ENCODE results near the gene PCNX2. TPM values are rescaled to one million over a fixed set of nuclear protein-coding genes. Genes with fewer than 3 reads are reported as not detected.

PCNX2 gene
- total and polyA plus RNA-seq, 2 donors (not counting 3 experiments of a cell fraction or from before 2014, with no cell fraction given): 6.6 to 11.0 TPM

DNA sequence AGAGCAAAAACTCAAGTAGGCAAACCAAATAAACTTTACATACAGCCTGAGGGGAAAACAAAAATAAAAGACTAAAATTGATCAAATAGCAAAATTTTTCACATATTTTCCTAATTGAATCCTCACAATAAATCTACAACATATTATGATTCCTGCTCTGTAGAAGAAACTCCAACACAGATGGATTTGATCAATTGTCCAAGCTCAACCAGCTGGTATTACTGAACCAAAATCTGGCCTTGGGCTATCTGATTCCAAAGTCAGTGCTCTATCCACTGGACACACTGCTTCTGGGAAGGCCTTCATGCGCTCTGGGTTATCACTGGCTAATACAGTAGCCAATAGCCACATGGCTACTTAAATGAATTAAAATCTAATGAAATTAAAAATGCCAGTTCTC is 39.3 kb downstream of the PCNX2 start:
- H3K9ac ChIP-seq (replicated peaks; ENCODE audit: extremely low read depth, insufficient read depth, low read length): no peak overlapping the region
- POLR2A ChIA-PET: no interaction called here
- no peak for FAIRE-seq

DNA sequence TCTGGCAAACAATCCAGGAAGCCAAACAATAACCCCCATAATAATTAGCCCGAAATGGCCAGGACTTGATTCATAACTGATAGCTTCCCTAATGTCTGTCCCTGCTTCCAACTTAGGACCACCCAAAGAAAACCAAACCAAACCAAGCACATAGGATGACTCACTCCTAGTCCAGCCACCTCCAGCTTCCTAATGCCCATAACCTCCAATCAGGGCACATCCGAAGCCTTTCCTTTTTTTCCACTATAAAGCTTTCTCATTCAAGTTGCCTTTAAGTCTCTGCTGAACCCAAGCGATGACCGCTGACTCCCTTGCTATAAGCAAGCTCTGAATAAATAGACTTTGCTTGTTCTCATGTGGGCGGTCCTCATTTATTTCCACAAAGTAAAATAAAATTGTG is 40.4 kb downstream of the PCNX2 start:
- Histone ChIP-seq H3K4me3 (replicated peaks in 1 of 3; ENCODE audit: insufficient read depth in 1 of 3, low read depth in 1 of 3, low read length in 3 of 3) (no peak overlapping the region), H3K36me3 (ENCODE audit: control insufficient read depth in 2 of 2, extremely low read depth in 1 of 2, insufficient read depth in 2 of 2, low read length in 2 of 2) (peaks cover 2 to 3% of the 10 kb centered on the region in 2 experiments), H3K27ac (ENCODE audit: insufficient read depth, low read depth, low read length) (no peak overlapping the region), H3K79me2 (ENCODE audit: control insufficient read depth, insufficient read depth, low read length) (no peaks in the 10 kb centered on the region), H3K9me1 (replicated peaks; ENCODE audit: control insufficient read depth, extremely low read depth, insufficient read depth, low read length) (no peaks in the 10 kb centered on the region), H3K4me1 (ENCODE audit: control insufficient read depth, extremely low read depth, insufficient read depth, low read length) (peaks cover 8% of the 10 kb centered on the region), H3K4me2 (ENCODE audit: insufficient read depth, low read length) (no peak overlapping the region), H2AFZ (ENCODE audit: low read depth, low read length) (no peak overlapping the region), H3K9ac (replicated peaks; ENCODE audit: extremely low read depth, insufficient read depth, low read length) (no peak overlapping the region), H4K20me1 (replicated peaks; ENCODE audit: control insufficient read depth, extremely low read depth, insufficient read depth, low read length) (no peaks in the 10 kb centered on the region), H3K9me3 (replicated peaks; ENCODE audit: control insufficient read depth, insufficient read depth, low read length) (no peaks in the 10 kb centered on the region), H3K27me3 (ENCODE audit: control insufficient read depth in 2 of 2, insufficient read depth in 2 of 2, low read length in 2 of 2) (no peaks in the 10 kb centered on the region)
- intact Hi-C loops (cut with micrococcal nuclease): loop anchor here (1.0 kb wide), 1 partner anchor 9 kb away; no protein-coding TSS in a partner anchor
- no TSS peak for BruUV-seq (replicated peaks)
- dilution Hi-C loops (cut with MboI; ENCODE audit: extremely low pct_ligation_motif_present, low sequenced_read_pairs): no loop called here
- ChIA-PET CTCF (no interaction called here), POLR2A (no interaction called here)
- no peak for FAIRE-seq
- TF ChIP-seq, protein P1, sequence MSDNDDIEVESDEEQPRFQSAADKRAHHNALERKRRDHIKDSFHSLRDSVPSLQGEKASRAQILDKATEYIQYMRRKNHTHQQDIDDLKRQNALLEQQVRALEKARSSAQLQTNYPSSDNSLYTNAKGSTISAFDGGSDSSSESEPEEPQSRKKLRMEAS (IDR thresholded peaks at IDR 0.05; ENCODE audit: insufficient read depth, insufficient read length): no peak
- TF ChIP-seq FOS (IDR thresholded peaks at IDR 0.05; ENCODE audit: borderline replicate concordance, insufficient read depth, low read length): peak; percentile 55
- peak; percentile 12 for TF ChIP-seq JUN (IDR thresholded peaks at IDR 0.05; ENCODE audit: borderline replicate concordance, insufficient read depth, insufficient read length, low read depth)
- peak; percentile 25 for DNase-seq (ENCODE audit: low read depth, low spot score)

More for the DNA sequence above, 39.3 kb downstream of the PCNX2 start:
- Histone ChIP-seq H3K79me2 (ENCODE audit: control insufficient read depth, insufficient read depth, low read length) (no peaks in the 10 kb centered on the region), H3K36me3 (ENCODE audit: control insufficient read depth in 2 of 2, extremely low read depth in 1 of 2, insufficient read depth in 2 of 2, low read length in 2 of 2) (peaks cover 2 to 3% of the 10 kb centered on the region in 2 experiments), H3K27ac (ENCODE audit: insufficient read depth, low read depth, low read length) (no peak overlapping the region), H3K4me3 (replicated peaks in 1 of 3; ENCODE audit: insufficient read depth in 1 of 3, low read depth in 1 of 3, low read length in 3 of 3) (no peak overlapping the region), H3K4me1 (ENCODE audit: control insufficient read depth, extremely low read depth, insufficient read depth, low read length) (peaks cover 8% of the 10 kb centered on the region), H4K20me1 (replicated peaks; ENCODE audit: control insufficient read depth, extremely low read depth, insufficient read depth, low read length) (no peaks in the 10 kb centered on the region), H3K9me1 (replicated peaks; ENCODE audit: control insufficient read depth, extremely low read depth, insufficient read depth, low read length) (no peaks in the 10 kb centered on the region), H3K27me3 (ENCODE audit: control insufficient read depth in 2 of 2, insufficient read depth in 2 of 2, low read length in 2 of 2) (no peaks in the 10 kb centered on the region), H3K9me3 (replicated peaks; ENCODE audit: control insufficient read depth, insufficient read depth, low read length) (no peaks in the 10 kb centered on the region), H2AFZ (ENCODE audit: low read depth, low read length) (no peak overlapping the region), H3K4me2 (ENCODE audit: insufficient read depth, low read length) (no peak overlapping the region)
- dilution Hi-C loops (cut with MboI; ENCODE audit: extremely low pct_ligation_motif_present, low sequenced_read_pairs): no loop called here
- BruUV-seq (replicated peaks): no TSS peak
- no peak for DNase-seq (ENCODE audit: low read depth, low spot score)
- intact Hi-C loops (cut with micrococcal nuclease): no loop called here
- CTCF ChIA-PET: no interaction called here
- TF ChIP-seq POLR2AphosphoS5 (IDR thresholded peaks at IDR 0.05; ENCODE audit: insufficient read depth, low read depth, low read length): no peak
- TF ChIP-seq, protein P1 (IDR thresholded peaks at IDR 0.05; ENCODE audit: insufficient read depth, insufficient read length): no peak
- TF ChIP-seq JUN (IDR thresholded peaks at IDR 0.05; ENCODE audit: borderline replicate concordance, insufficient read depth, insufficient read length, low read depth): no peak
